A673 (cell line): ENCODE data around the gene CTIF. TPM values are rescaled to one million over a fixed set of nuclear protein-coding genes. Genes with fewer than 3 reads are reported as not detected.

Source experiments
- BruUV-seq: library from RNA; stranded (reverse); fragments of 400-500 nt; replicated peaks from 2 replicates; lab custom pipeline; 2021; lab: Mats Ljungman, UMichigan
- CTCF ChIA-PET: fragments of 300-600 bp; sonication (Branson Sonifier 250); formaldehyde crosslinking; loops from one replicate; lab custom pipeline; 2022; ENCODE audit warnings: antibody characterized with exemption; lab: Charles Lee
- POLR2A ChIA-PET: fragments of 300-600 bp; sonication (Branson Sonifier 250); formaldehyde crosslinking; loops from one replicate; lab custom pipeline; 2022; ENCODE audit warnings: antibody characterized with exemption; ENCODE audit not compliant: low non-redundant PET; lab: Charles Lee
- DNase-seq: peaks from one replicate; pipeline ENCODE4 v3.0.0-alpha.2; 2015; ENCODE audit warnings: low spot score
- H3K27ac ChIP-seq: fragments of 200-600 bp; sonication (generic); 2 replicates; pipeline ENCODE4 v1.5.1; 2016; ENCODE audit warnings: mixed run types, low read depth, mild to moderate bottlenecking, mixed read lengths, antibody characterized with exemption, low read length; ENCODE audit not compliant: poor library complexity, severe bottlenecking
- H3K27me3 ChIP-seq: fragments of 200-600 bp; sonication (generic); replicated peaks from 2 replicates; pipeline ENCODE4 v1.6.1; 2017; ENCODE audit warnings: mixed run types, low read depth, mild to moderate bottlenecking, mixed read lengths, antibody characterized with exemption, low read length; ENCODE audit not compliant: insufficient read depth, poor library complexity
- H3K36me3 ChIP-seq: fragments of 200-600 bp; sonication (generic); 2 replicates; pipeline ENCODE4 v1.6.1; 2016; ENCODE audit warnings: mixed run types, mild to moderate bottlenecking, mixed read lengths, antibody characterized with exemption, low read length; ENCODE audit not compliant: insufficient read depth, poor library complexity, severe bottlenecking
- H3K4me1 ChIP-seq: fragments of 200-600 bp; sonication (generic); 2 replicates; pipeline ENCODE4 v1.6.1; 2017; ENCODE audit warnings: mixed run types, mild to moderate bottlenecking, mixed read lengths, antibody characterized with exemption, low read length; ENCODE audit not compliant: insufficient read depth, poor library complexity, severe bottlenecking
- H3K4me3 ChIP-seq: fragments of 200-600 bp; sonication (generic); 2 replicates; pipeline ENCODE4 v1.5.1; 2016; ENCODE audit warnings: low read depth, mixed run types, mild to moderate bottlenecking, mixed read lengths, low read length; ENCODE audit not compliant: poor library complexity, severe bottlenecking
- H3K9me3 ChIP-seq: fragments of 200-600 bp; sonication (generic); 2 replicates; pipeline ENCODE4 v1.6.1; 2016; ENCODE audit warnings: mixed run types, low read depth, mild to moderate bottlenecking, mixed read lengths, antibody characterized with exemption, low read length; ENCODE audit not compliant: poor library complexity, severe bottlenecking
- CTCF ChIP-seq: fragments of 300-800, 200-600 bp; sonication (generic); conservative IDR thresholded peaks from 2 replicates; pipeline ENCODE4 v1.5.1; 2017; ENCODE audit warnings: low read depth, mild to moderate bottlenecking, antibody characterized with exemption, low read length, moderate library complexity, mixed read lengths
- EZH2 ChIP-seq: fragments of 200-600 bp; sonication (generic); IDR thresholded peaks from 2 replicates; pipeline ENCODE4 v1.6.1; 2017; ENCODE audit warnings: borderline replicate concordance, low read depth, mild to moderate bottlenecking, mixed read lengths, antibody characterized with exemption, low read length; ENCODE audit not compliant: poor library complexity, severe bottlenecking
- intact Hi-C: fragments of 100-400 bp; cut with micrococcal nuclease; formaldehyde crosslinking; loops from one replicate; pipeline ENCODE4 v1.10.0; 2022; ENCODE audit not compliant: unreplicated experiment
- total RNA-seq: library from RNA; stranded (reverse); gene quantifications from 2 replicates; pipeline ENCODE4 v1.2.3, GENCODE V29; 2021

CTIF gene
- total RNA-seq, 1 experiment from 2014 or later, result 23.5 TPM

GRCh38 chr18:48663096-48663930, 124.5 kb downstream of the CTIF start:
- H3K36me3 ChIP-seq, result no peaks in the 10 kb centered on the region
- intact Hi-C loops, result no loop called here
- H3K4me1 ChIP-seq, result no peaks in the 10 kb centered on the region
- no TSS peak for BruUV-seq
- H3K27ac ChIP-seq, result no peak overlapping the region
- DNase-seq, result no peak
- no peak overlapping the region for H3K4me3 ChIP-seq
- CTCF ChIA-PET, result interaction anchor here (3.1 kb wide), 1 partner anchor 188 kb away, joined by 12 read pairs; no protein-coding TSS in a partner anchor
- TF ChIP-seq EZH2, result no peak
- TF ChIP-seq CTCF, result no peak
- POLR2A ChIA-PET, result no interaction called here
- no peaks in the 10 kb centered on the region for H3K9me3 ChIP-seq
- H3K27me3 ChIP-seq, result no peaks in the 10 kb centered on the region

- POLR2A ChIA-PET, result no interaction called here
- H3K9me3 ChIP-seq, result no peaks in the 10 kb centered on the region
- no peaks in the 10 kb centered on the region for H3K36me3 ChIP-seq
- CTCF ChIA-PET, result interaction anchor here (0.7 to 3.1 kb wide), 2 partner anchors 24 to 188 kb away, joined by 9 to 12 read pairs; no protein-coding TSS in a partner anchor
- DNase-seq, result peak; percentile 50
- no peak overlapping the region for H3K4me3 ChIP-seq
- H3K27ac ChIP-seq, result no peak overlapping the region
- H3K4me1 ChIP-seq, result no peaks in the 10 kb centered on the region
- peak; percentile 90 for TF ChIP-seq CTCF
- TF ChIP-seq EZH2, result no peak
- BruUV-seq, result no TSS peak
- intact Hi-C loops, result loop anchor here (1.0 kb wide), 1 partner anchor 188 kb away; no protein-coding TSS in a partner anchor
- no peaks in the 10 kb centered on the region for H3K27me3 ChIP-seq
Measured at GRCh38 chr18:48663931-48664847, 125.4 kb downstream of the CTIF start.

DNA sequence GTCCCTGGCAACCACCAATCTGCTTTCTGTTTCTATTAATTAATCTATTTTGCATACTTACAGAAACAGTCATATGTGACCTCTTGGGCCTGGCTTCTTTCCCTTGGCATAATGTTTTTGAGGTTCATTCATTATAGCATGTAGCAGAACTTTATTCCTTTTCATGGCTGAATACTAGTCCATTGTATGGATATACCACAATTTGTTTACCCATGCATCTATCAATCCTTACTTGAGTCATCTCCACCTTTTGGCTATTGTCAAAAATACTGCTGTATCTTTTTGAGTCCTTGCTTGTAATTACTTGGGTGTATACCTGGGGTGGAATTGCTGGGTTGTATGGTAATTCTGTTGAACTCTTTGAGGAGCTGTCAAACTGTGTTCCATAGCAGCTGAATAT, 126.8 kb downstream of the CTIF start:
- DNase-seq, result no peak
- TF ChIP-seq EZH2 (no peak), CTCF (no peak)
- Histone ChIP-seq H3K4me1 (no peaks in the 10 kb centered on the region), H3K4me3 (no peak overlapping the region), H3K9me3 (no peaks in the 10 kb centered on the region), H3K27me3 (no peaks in the 10 kb centered on the region), H3K27ac (no peak overlapping the region), H3K36me3 (no peaks in the 10 kb centered on the region)
- POLR2A ChIA-PET, result no interaction called here
- intact Hi-C loops, result no loop called here
- BruUV-seq, result no TSS peak
- CTCF ChIA-PET, result no interaction called here
